IPS-18c (cell line): ENCODE results near the gene TTC23.
"Not testable (repeated sequence)": the region's sequence is repeated elsewhere in the genome, so short reads cannot be mapped to it uniquely, and the experiment has no call there.

ENCODE experiments used
- H3K4me3 ChIP-seq: 2 replicates; pipeline ENCODE4 v1.7.0; 2013; ENCODE audit warnings: low read depth, mild to moderate bottlenecking, low read length, moderate library complexity; ENCODE audit not compliant: insufficient read depth
- H3K9me3 ChIP-seq: one replicate; pipeline ENCODE4 v1.6.1; 2013; ENCODE audit warnings: mild to moderate bottlenecking, low read length, moderate library complexity; ENCODE audit not compliant: control insufficient read depth, insufficient read depth

Gene TTC23

GRCh38 chr15:99122831-99123712 is 126.3 kb downstream of the TTC23 start:
- Histone ChIP-seq H3K4me3 (no peak overlapping the region), H3K9me3 (no peaks in the 10 kb centered on the region)

- Histone ChIP-seq H3K4me3 (no peak overlapping the region), H3K9me3 (no peaks in the 10 kb centered on the region)
Observed at GRCh38 chr15:99121691-99122410, 127.5 kb downstream of the TTC23 start.

- Histone ChIP-seq H3K4me3 (no peak overlapping the region), H3K9me3 (no peaks in the 10 kb centered on the region)
Observed at GRCh38 chr15:99121207-99121606, 128.2 kb downstream of the TTC23 start.

- Histone ChIP-seq H3K4me3 (no peak overlapping the region), H3K9me3 (no peaks in the 10 kb centered on the region)
Observed at GRCh38 chr15:99120050-99120777, 129.2 kb downstream of the TTC23 start.

- Histone ChIP-seq H3K9me3 (no peaks in the 10 kb centered on the region), H3K4me3 (no peak overlapping the region)
Observed at GRCh38 chr15:99118801-99119546, 130.4 kb downstream of the TTC23 start.

- no peaks in the 10 kb centered on the region for H3K9me3 ChIP-seq
- H3K4me3 ChIP-seq = no peak overlapping the region
Observed at GRCh38 chr15:99118258-99118632, 131.1 kb downstream of the TTC23 start.

- Histone ChIP-seq H3K4me3 (no peak overlapping the region), H3K9me3 (no peaks in the 10 kb centered on the region)
Observed at GRCh38 chr15:99117563-99118257, 131.7 kb downstream of the TTC23 start.

GRCh38 chr15:99117111-99117510 is 132.3 kb downstream of the TTC23 start:
- Histone ChIP-seq H3K9me3 (no peaks in the 10 kb centered on the region), H3K4me3 (no peak overlapping the region)

GRCh38 chr15:99115300-99116215 is 133.8 kb downstream of the TTC23 start:
- Histone ChIP-seq H3K4me3 (no peak overlapping the region), H3K9me3 (no peaks in the 10 kb centered on the region)

- Histone ChIP-seq H3K4me3 (no peak overlapping the region), H3K9me3 (no peaks in the 10 kb centered on the region)
Observed at GRCh38 chr15:99114511-99115299, 134.7 kb downstream of the TTC23 start.

- Histone ChIP-seq H3K4me3 (no peak overlapping the region), H3K9me3 (no peaks in the 10 kb centered on the region)
Observed at GRCh38 chr15:99113547-99114271, 135.7 kb downstream of the TTC23 start.

GRCh38 chr15:99111641-99112040 is 137.7 kb downstream of the TTC23 start:
- H3K9me3 ChIP-seq, H3K4me3 ChIP-seq: not testable (repeated sequence)

- Histone ChIP-seq H3K9me3 (no peaks in the 10 kb centered on the region), H3K4me3 (no peak overlapping the region)
Observed at GRCh38 chr15:99110581-99111320, 138.6 kb downstream of the TTC23 start.

GRCh38 chr15:99110093-99110492 is 139.3 kb downstream of the TTC23 start:
- no peaks in the 10 kb centered on the region for H3K9me3 ChIP-seq
- no peak overlapping the region for H3K4me3 ChIP-seq
